GM06990 (cell line): ENCODE results near the gene TMEM237.
"Not testable (repeated sequence)": the region's sequence is repeated elsewhere in the genome, so short reads cannot be mapped to it uniquely, and the experiment has no call there.

Source experiments
- DNase-seq: peaks from one replicate; pipeline ENCODE4 v3.0.0-alpha.2; 2011; ENCODE audit not compliant: insufficient read length; ENCODE audit errors: extremely low read depth
- H3K27me3 ChIP-seq: replicated peaks from 2 replicates; pipeline ENCODE4 v1.6.0; 2011; ENCODE audit warnings: low read length; ENCODE audit not compliant: control insufficient read depth, insufficient read depth
- H3K36me3 ChIP-seq: 2 replicates; pipeline ENCODE4 v1.5.1; 2011; ENCODE audit warnings: low read length; ENCODE audit not compliant: control insufficient read depth, insufficient read depth
- H3K4me3 ChIP-seq: replicated peaks from 2 replicates; pipeline ENCODE4 v1.5.1; 2011; ENCODE audit warnings: low read depth, mild to moderate bottlenecking, control low read depth, low read length
- CTCF ChIP-seq: IDR thresholded peaks from 2 replicates; pipeline ENCODE4 v1.5.1; 2011; ENCODE audit warnings: low read length, control low read depth, mild to moderate bottlenecking, inconsistent platforms; ENCODE audit not compliant: insufficient read depth, poor library complexity, severe bottlenecking

The TMEM237 gene

GRCh38 chr2:201674794-201675193, 31.5 kb upstream of the TMEM237 start:
- no peak for DNase-seq
- H3K36me3 ChIP-seq = no peaks in the 10 kb centered on the region
- H3K4me3 ChIP-seq = no peak overlapping the region
- TF ChIP-seq CTCF = no peak
- no peaks in the 10 kb centered on the region; the same call in 1 of the 2 replicates for H3K27me3 ChIP-seq

GRCh38 chr2:201674298-201674697, 31.0 kb upstream of the TMEM237 start:
- H3K36me3 ChIP-seq = no peaks in the 10 kb centered on the region
- no peaks in the 10 kb centered on the region; the same call in 1 of the 2 replicates for H3K27me3 ChIP-seq
- DNase-seq = no peak
- no peak for TF ChIP-seq CTCF
- H3K4me3 ChIP-seq = no peak overlapping the region

- H3K4me3 ChIP-seq = no peak overlapping the region
- TF ChIP-seq CTCF = no peak
- no peak for DNase-seq
Observed at GRCh38 chr2:201673546-201673945, 30.2 kb upstream of the TMEM237 start.

GRCh38 chr2:201671205-201671604, 27.9 kb upstream of the TMEM237 start:
- not testable (repeated sequence) for H3K4me3 ChIP-seq, H3K27me3 ChIP-seq, H3K36me3 ChIP-seq, DNase-seq

More at GRCh38 chr2:201673546-201673945, 30.2 kb upstream of the TMEM237 start:
- Histone ChIP-seq H3K27me3 (no peaks in the 10 kb centered on the region; the same call in 1 of the 2 replicates), H3K36me3 (no peaks in the 10 kb centered on the region)

GRCh38 chr2:201669865-201670264, 26.6 kb upstream of the TMEM237 start:
- TF ChIP-seq CTCF = no peak
- H3K4me3 ChIP-seq = no peak overlapping the region

GRCh38 chr2:201668402-201668910, 25.2 kb upstream of the TMEM237 start:
- DNase-seq = no peak

More at GRCh38 chr2:201669865-201670264, 26.6 kb upstream of the TMEM237 start:
- no peak for DNase-seq
- H3K27me3 ChIP-seq = no peaks in the 10 kb centered on the region
- H3K36me3 ChIP-seq = no peaks in the 10 kb centered on the region

More at GRCh38 chr2:201668402-201668910, 25.2 kb upstream of the TMEM237 start:
- Histone ChIP-seq H3K36me3 (no peaks in the 10 kb centered on the region), H3K4me3 (no peak overlapping the region), H3K27me3 (no peaks in the 10 kb centered on the region)
- TF ChIP-seq CTCF = no peak
